Stimulated activated CD8-positive, alpha-beta memory T cell treated with anti-CD3 and anti-CD28 coated beads, Interleukin-15, amount 100 ng/mL, for 48 hours (primary cell): ENCODE results near the gene ICAM2.
"Not testable (repeated sequence)": the region's sequence is repeated elsewhere in the genome, so short reads cannot be mapped to it uniquely, and the experiment has no call there.

ENCODE experiments used
- DNase-seq, 2 donors: peaks; one replicate each; pipeline ENCODE4 v3.0.0-alpha.2; 2020; ENCODE audit warnings: low read depth in 2 of 2

The ICAM2 gene

DNA sequence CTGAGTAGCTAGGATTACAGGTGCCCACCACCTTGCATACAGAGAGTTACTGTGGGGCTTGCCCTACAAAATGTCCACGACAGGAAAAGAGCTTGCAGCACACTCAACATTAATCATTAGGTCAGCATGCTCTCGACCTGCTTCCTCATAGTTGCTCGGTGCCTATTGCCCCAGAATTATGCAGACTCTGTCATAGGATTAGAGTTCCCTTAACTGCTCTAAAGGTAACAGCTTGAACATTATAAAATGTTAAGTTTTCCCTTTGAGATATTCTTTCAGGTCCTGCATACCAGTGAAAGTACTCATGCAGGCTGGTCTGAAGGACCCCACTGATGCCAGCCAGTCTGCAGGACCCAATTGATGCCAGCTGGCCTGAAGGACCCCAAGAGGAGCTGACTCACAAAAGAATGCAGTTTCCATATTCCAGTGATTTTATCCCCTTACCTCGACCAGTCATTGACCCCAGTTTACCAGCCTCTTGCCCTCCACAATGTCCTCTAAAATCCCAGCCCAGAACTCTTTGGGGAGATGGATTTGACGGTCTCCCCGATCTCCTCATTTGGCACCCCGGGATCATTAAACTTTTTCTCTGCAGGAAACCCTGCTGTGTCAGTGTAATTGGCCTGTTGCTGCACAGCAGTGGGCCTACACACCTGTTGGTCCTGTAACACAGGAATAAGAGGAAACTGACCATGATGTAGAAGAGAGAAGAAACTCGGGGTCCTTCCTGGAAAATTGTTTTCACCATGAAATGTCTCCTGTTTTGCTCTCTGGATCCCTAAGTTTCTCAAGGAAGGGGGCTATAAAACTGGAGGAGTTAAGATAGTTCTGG lies 10.6 kb downstream of the ICAM2 start:
- DNase-seq = no peak

DNA sequence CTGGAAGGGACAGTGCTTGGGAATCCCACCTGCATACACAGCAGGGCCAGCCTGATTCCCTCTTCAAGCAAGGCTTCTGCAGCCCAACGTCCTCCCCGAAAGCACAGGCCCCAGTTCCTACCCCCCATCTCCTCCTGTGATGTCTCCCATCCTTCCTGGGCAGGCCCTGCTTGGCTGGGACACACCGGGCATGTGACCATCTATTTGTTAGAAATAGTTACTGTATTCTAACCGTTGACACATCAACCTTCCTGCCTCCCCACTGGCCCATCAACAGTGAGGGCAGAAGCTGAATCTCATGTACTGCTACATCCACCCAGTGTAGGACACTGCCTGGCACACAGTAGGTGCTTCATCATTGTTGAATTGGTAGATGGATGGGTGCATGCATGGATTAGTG lies 11.6 kb downstream of the ICAM2 start:
- no peak for DNase-seq

DNA sequence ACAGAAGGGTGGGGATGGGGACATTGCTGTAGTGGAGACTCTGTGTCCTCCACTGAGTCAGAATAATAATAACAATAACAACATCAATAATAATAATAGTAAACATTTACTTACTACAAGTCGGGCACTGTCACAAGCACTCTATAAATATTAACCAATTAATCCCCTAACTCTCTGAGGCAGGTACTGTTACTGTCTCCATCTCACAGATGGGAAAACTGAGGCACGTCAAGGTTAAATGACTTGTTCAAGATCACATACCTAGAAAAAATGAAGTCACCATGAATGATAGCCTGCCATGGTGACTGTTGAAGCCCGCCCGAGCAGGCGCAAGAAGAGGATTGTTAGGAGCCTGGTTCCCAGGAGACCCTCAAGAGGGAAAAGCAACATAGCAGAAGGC lies 12.1 kb downstream of the ICAM2 start:
- no peak for DNase-seq

DNA sequence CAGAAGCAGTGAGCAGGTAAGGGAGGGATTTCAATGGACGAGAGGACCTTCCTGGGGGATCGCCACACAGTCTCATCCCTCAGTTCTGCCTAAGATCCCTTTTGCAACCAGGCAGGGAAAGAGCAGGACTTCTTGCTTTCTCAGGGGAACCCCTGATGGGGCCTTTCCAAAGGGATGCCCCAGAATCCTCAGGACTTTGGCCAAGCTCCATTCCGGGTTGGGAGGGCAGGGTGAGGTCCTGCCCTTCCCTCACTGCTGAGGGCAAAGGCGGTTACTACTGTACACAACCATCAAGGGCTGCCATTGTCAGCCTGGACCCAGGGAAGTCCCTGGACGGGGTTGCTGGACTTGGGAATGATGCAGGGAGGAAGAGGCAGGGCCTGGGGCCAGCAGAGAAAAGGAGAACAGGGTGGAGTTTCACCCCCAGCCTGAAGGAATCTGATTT lies 12.6 kb downstream of the ICAM2 start:
- no peak for DNase-seq

DNA sequence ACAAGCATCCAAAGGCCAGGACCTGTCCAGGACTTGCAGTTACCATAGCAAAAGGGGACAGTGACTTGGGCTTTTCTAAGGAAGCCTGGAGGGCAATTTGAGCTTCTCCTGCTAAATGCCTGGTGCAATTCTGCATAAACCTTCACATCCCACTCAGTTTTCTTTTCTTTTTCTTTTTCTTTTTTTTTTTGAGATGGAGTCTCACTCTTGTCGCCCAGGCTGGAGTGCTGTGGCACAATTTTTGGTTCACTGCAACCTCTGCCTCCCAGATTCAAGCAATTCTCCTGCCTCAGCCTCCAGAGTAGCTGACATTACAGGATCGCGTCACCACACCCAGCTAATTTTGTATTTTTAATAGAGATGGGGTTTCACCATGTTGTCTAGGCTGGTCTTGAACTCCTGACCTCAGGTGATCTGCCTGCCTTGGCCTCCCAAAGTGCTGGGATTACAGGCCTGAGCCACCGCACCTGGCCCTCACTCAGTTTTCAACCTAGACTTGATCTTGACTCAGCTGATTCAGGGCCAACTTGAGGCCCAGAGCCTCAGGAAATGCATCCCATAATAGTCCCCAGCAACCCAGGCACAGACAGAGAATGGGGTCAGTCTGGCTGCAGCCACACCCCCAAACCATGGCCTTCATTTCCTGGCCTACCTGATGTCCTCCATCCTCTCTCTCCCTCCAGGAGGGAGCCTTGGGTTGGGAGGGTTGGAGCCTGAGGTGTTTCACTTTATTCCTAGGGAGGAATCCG lies 13.2 kb downstream of the ICAM2 start:
- DNase-seq = not testable (repeated sequence)

DNA sequence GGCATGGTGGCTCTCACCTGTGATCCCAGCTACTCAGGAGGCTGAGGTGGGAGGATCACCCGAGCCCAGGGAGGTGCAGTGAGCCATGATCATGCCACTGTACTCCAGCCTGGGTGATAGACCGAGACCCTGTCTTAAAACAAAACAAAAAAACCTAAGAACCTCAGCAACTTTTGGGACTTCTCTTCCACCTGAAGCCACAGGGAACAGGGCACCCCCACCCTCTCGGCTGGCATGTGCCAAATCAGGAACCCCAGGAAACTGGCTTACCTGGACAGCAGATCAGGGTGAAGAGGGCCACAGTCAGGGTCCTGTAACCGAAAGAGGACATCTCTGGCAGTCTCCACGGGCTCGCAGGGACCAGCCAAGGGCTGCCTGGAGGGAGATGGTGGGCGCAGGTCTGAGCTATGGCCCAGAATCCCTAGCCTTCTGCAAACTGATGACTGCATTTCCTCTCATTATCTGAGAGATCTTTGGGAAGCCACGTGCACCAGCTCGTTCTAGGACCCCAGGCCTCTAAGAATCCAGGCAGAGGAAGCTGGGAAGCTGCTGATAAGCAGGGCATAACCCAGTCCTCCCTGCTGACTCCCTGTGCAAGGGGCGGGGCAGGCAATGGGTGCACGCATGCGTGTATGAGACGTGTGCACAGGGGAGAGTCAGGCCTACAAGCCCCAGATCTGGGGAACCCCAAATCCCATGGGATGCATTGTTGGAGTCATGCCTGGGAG lies 13.9 kb downstream of the ICAM2 start:
- DNase-seq = no peak

DNA sequence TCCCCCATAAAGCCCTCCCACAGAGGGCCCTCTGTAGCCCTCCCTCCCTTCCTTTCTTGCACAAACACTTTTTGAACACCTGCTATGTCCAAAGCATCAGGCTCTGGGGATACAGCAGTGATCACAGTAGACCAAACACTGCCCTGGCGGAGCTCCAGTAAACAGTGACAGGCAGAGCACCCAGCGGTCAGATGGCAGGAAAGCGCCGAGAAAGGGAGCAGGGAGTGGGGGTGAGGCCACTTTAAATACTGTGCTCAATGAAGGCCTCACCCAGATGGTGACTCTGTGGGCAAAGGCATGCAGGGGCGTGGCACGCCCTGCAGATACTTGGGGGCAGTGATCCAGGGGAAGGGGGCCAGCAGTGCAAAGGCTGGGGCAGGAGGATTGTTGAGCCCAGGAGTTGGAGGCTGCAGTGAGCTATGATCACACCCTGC lies 14.7 kb downstream of the ICAM2 start:
- no peak for DNase-seq

DNA sequence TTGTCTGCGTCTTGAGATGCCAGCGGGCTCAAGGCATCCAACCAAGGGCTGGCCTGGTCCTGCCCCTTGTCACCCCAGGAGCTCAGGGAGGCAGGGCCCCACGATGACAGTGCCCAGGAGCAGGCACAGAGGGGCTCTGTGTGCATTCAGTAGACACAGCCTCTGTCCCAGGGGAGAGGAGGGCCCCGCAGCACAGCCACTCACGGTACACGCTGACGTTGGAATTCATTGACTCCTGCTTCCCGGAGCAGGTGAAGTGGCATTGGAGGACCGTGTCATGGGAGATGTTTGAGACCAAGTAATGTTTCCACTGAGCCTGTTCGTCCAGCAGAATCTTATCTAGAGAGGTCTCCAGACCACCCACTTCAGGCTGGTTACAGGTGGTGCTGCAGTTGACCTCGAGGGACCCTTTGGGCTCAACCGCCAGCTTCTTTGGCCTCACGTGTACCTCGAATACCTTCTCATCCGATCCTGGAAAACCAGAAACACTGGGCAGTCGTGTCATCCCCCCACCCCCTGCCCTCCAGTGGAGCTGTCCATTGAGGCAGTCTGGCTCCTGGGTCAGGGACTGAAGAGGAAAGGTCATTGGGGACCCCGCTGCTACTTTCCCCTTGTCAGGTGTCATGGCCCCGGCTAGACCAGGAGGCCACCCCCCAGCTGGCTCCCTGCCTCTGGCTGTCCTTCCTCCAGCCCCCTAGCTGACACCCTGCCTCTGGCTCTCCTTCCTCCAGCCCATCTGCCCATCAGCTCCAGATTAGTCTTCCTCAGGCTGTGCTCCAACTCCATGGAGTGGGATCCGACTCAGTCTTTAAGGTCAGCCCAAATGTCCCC lies 15.3 kb downstream of the ICAM2 start:
- DNase-seq = no peak

DNA sequence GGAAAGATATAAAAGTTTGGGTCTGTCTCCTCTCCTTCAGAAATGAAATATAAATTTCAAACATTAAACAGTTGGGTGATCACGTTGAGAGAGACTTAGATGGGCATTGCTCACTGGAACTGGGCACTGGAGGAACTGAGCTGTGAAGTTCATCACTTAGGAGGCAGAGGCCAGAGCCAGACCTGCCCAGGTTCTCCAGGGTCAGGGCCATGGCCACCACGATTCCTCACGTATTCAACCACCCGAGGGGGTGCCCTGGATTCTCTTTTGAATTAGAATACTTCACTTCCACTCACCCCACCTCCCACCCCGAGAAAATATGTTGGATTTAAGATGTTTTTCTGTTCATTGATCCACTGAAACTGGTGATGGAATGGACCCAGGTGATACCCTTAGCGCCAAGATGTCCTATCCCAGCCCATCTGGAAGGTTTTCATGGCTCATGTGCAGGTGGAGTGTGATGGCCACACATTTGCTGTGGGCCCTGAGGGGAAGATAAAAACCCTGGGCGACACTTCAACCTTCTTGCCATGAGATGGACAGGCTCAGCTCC lies 16.1 kb downstream of the ICAM2 start:
- no peak for DNase-seq

DNA sequence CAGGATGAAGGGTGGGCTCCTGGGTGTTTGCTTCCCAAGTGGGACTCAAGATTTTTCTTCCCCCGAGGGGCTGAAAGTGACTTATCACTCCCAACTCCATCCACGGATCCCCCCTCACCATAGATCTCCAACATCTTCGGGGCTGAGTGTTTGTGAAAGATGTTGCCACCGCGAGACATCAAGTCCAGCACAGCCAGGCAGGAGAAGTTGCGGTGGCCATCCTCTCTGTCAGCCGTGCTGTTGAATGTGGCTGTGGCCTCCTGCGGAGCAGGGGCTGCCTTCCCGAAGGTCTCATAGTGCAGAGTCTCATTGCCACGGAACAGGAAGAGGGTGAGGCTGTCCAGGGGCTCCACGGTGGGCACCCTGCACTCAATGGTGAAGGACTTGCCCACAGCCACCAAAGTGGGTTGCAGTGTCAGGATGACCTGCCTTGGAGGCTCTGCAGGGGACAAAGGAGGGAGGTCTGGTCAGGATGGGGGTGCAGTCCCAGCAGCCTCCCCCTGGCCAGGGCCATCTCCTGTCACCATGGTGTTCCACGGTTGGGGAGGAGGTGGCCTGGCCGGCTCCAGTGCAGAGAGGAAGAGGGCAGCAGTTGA lies 16.8 kb downstream of the ICAM2 start:
- DNase-seq = no peak

DNA sequence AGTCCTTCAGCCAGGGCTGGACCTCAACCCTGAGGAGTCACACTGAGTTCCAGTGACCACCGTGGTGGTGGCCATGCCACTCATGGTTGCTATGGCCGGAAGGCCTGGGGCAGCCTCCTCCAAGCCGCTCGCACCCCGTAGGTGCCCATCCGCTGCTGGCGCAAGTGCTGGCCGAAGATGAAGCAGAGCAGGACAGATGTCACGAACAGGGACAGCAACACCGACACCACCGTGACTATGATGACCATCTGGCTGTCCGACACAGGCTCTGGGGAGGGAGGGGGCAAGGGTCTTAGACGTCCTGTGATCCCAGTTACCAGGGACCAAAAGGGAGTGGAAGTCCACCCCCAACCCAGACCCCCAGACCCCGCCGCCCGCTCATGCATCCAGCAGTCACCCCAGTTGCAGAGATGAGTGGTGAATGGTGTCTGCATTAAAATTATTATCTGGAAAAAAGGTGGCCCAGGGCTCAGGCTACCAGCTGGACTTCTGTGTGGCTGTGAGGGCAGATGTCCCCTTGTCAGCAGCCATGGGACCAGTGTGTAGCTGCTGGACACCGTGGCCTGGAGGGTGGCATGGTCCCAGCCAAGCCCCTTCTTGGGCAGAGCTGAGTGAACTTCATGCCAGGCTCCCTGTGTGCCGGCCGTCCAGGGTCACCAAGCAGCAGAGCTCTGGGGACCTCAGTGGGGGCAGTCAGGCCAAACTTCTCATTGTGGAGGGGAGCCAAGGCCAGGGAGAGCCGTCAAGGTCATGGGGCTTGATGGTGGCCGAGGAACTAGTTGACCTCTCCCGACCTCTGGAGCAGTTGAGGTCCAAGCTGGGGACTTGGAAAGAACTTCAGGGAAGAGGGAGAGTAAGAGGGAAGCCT lies 17.5 kb downstream of the ICAM2 start:
- DNase-seq = no peak

DNA sequence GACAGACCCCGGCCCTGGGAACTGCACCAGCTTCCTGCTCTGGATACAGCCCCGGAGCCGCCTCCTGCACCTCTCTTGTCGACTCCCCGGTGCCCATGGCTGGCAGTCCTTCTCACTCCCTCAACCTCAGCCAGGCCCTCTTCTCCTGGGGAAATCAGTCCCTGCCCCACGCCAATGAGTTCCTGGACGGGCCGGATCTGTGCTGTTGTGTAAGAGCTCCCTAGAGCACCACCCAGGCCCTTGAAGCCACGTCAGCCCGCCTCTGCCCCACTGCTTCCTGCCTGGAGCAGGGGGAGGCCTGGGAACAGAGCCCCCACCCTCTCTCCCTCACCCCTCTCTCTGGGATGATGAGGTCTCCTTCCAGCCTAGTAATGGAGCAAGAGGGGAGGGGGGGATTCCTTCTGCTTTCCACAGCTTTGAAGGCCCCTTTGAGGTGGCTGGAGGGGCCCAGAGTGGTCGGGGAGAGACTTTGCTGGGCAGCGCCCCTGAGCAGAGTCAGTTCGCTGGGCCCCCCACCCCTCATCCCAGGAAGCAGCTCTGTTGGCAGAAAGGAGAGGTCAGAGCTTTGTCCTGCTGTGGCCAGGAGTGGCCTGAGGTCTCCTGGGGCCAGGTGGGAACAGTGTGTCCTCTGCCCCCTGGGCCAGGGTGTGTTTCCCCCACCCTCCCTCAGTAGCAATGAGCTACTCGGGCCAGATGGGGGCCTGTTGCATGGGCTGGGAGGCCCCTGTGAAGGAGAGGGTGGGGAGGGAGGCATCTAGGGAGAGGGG lies 18.5 kb downstream of the ICAM2 start:
- no peak for DNase-seq

DNA sequence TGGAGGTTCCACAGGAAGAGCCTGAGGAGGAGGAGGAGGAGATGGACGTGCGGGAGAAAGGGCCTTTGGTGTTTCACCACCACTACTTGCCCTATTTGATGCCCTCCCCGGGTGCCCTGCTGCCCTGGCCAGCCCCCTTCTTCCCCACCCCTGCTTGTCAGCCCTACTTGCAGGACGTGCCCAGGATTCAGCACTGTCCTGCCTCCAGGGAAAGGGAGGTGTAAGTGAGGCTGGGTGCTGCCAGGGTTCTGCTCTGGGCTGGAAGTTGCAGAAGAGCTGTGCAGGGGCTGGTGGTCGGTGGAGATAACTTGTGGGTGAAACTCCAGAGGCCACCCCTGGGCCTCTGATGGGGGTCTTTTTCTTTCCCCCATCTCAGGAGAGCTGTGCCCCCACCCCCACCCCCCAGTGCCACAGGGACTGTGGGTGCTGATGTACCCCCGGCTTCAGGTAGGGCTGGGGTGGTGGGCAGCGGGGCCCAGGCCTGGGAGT lies 19.3 kb downstream of the ICAM2 start:
- no peak for DNase-seq

DNA sequence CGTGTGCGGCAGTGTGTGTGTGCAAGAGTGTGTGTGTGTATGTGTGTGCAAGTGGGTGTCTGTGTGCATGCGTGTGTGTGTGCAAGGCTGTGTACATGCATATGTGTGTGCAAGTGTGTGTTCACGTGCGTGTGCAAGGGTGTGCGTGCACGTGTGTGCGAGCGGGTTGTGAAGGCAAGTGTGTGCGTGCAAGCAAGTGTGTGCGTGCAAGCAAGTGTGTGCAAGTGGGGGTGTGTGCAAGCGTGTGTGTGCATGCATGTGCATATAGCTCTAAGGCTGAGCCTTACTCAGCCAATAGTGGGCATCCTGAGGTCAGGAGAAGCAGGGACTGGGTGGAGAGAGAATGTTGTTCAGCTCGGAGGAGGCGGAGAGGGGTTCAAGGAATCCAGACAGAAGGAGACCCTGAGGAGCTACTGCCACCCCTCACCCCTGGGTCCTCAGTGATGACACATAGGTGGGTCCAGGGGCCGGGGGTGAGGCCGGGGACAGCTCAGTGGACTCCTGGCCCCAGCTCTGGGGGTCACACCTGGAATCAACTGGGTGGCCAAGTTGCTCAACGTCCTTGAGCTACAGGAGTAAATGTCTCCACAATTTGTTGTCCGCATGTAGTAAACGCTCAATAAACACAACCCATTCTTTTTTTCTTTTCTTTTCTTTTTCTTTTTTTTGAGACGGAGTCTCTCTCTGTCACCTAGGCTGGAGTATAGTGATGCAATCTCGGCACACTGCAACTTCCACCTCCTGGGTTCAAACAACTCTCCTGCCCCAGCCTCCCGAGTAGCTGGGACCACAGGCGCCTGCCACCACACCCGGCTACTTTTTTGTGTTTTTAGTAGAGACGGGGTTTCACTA lies 20.5 kb downstream of the ICAM2 start:
- no peak for DNase-seq

DNA sequence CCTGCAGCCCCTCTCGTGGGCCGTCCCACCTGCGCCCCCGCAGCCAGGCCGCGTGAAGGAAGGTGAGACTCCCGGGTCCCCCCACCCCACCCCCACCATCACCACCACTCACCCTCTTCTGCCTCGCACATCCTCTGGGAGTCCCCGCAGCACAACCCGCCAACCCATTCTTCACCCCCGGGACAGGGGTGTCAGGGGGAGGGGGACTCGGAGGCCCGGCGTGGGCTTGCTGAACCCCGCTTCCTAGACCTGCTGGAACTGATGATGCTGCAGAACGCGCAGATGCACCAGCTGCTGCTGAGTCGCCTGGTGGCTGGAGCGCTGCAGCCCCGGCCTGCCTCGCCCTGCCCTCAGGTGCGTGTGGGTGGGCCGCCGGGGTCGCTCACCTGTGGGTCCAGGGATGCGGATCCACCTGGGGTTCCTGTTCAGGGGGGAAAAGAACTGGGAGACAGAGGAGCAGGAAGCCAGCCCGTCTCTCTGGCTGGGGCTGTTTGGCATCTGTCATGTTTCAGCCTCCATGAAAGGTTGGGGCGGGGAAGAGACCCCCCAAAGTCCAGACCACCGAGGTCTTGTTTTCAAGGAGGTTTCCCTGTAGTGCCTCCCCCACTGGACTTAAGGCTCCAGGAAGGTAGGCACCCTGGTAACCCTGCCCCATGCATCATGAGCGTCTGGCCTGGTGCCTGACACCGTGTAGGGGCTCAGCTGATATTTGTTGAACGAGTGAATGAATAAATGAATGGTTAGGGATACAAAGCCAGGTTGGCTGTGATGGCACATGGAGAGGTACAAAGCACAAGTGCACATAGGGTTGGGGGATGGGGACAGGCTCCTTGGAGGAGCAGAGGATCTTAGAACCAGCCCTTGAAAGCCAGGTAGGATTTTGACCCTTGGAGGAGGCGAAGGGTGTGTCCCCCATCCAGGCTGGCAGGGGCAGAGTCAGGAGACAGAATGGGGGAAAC lies 21.4 kb downstream of the ICAM2 start:
- no peak for DNase-seq

DNA sequence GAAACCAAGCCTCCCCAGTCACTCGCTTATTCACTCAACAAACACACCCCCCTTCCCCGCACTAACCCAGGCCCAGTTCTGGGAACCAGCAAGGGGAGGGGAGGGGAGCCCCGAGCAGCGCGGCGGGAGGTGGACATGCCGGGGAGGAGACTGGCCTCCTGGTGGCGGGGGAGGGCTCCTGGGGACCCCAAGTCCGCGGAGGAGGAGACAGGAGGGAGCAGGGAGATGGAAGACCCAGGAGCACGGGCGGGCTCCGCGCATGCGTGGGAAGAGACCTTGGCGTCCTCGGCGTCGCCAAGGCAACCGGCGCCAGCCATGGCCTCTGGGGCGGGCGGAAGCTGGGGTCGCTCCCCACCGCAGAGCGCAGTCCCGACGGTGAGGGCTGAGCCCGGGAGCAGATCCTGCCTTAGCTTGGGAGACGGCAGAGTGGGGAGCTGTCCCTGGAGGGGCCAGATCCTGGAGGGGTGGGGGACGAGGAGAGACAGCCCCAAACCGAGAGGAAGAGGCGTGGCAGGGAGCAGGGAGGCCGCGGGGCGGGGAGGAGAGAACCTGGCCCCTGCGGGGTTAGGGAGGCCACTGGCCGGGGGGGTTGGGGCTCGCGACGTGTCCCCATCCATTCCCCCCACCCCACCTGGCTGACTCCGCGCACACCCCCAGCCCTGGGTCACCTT lies 22.2 kb downstream of the ICAM2 start, which contains the start of gene PRR29:
Gene PRR29, plus strand, starts transcription at position 302 of the 671 bp plus-strand sequence. Its CDS starts 14 bp downstream, at position 316.
- DNase-seq = peak; percentile 53 to 58
